A673 (cell line): Measurements from ENCODE around the gene SEMA3A. TPM values are rescaled to one million over a fixed set of nuclear protein-coding genes. Genes with fewer than 3 reads are reported as not detected.

Experiments used
- BruUV-seq: library from RNA; stranded (reverse); fragments of 400-500 nt; replicated peaks from 2 replicates; lab custom pipeline; 2021; lab: Mats Ljungman, UMichigan
- CTCF ChIA-PET: fragments of 300-600 bp; sonication (Branson Sonifier 250); formaldehyde crosslinking; loops from one replicate; lab custom pipeline; 2022; ENCODE audit warnings: antibody characterized with exemption; lab: Charles Lee
- POLR2A ChIA-PET: fragments of 300-600 bp; sonication (Branson Sonifier 250); formaldehyde crosslinking; loops from one replicate; lab custom pipeline; 2022; ENCODE audit warnings: antibody characterized with exemption; ENCODE audit not compliant: low non-redundant PET; lab: Charles Lee
- DNase-seq: peaks from one replicate; pipeline ENCODE4 v3.0.0-alpha.2; 2015; ENCODE audit warnings: low spot score
- H3K27ac ChIP-seq: fragments of 200-600 bp; sonication (generic); 2 replicates; pipeline ENCODE4 v1.5.1; 2016; ENCODE audit warnings: mixed run types, low read depth, mild to moderate bottlenecking, mixed read lengths, antibody characterized with exemption, low read length; ENCODE audit not compliant: poor library complexity, severe bottlenecking
- H3K27me3 ChIP-seq: fragments of 200-600 bp; sonication (generic); replicated peaks from 2 replicates; pipeline ENCODE4 v1.6.1; 2017; ENCODE audit warnings: mixed run types, low read depth, mild to moderate bottlenecking, mixed read lengths, antibody characterized with exemption, low read length; ENCODE audit not compliant: insufficient read depth, poor library complexity
- H3K36me3 ChIP-seq: fragments of 200-600 bp; sonication (generic); 2 replicates; pipeline ENCODE4 v1.6.1; 2016; ENCODE audit warnings: mixed run types, mild to moderate bottlenecking, mixed read lengths, antibody characterized with exemption, low read length; ENCODE audit not compliant: insufficient read depth, poor library complexity, severe bottlenecking
- H3K4me1 ChIP-seq: fragments of 200-600 bp; sonication (generic); 2 replicates; pipeline ENCODE4 v1.6.1; 2017; ENCODE audit warnings: mixed run types, mild to moderate bottlenecking, mixed read lengths, antibody characterized with exemption, low read length; ENCODE audit not compliant: insufficient read depth, poor library complexity, severe bottlenecking
- H3K4me3 ChIP-seq: fragments of 200-600 bp; sonication (generic); 2 replicates; pipeline ENCODE4 v1.5.1; 2016; ENCODE audit warnings: low read depth, mixed run types, mild to moderate bottlenecking, mixed read lengths, low read length; ENCODE audit not compliant: poor library complexity, severe bottlenecking
- H3K9me3 ChIP-seq: fragments of 200-600 bp; sonication (generic); 2 replicates; pipeline ENCODE4 v1.6.1; 2016; ENCODE audit warnings: mixed run types, low read depth, mild to moderate bottlenecking, mixed read lengths, antibody characterized with exemption, low read length; ENCODE audit not compliant: poor library complexity, severe bottlenecking
- CTCF ChIP-seq: fragments of 300-800, 200-600 bp; sonication (generic); conservative IDR thresholded peaks from 2 replicates; pipeline ENCODE4 v1.5.1; 2017; ENCODE audit warnings: low read depth, mild to moderate bottlenecking, antibody characterized with exemption, low read length, moderate library complexity, mixed read lengths
- EZH2 ChIP-seq: fragments of 200-600 bp; sonication (generic); IDR thresholded peaks from 2 replicates; pipeline ENCODE4 v1.6.1; 2017; ENCODE audit warnings: borderline replicate concordance, low read depth, mild to moderate bottlenecking, mixed read lengths, antibody characterized with exemption, low read length; ENCODE audit not compliant: poor library complexity, severe bottlenecking
- intact Hi-C: fragments of 100-400 bp; cut with micrococcal nuclease; formaldehyde crosslinking; loops from one replicate; pipeline ENCODE4 v1.10.0; 2022; ENCODE audit not compliant: unreplicated experiment
- total RNA-seq: library from RNA; stranded (reverse); gene quantifications from 2 replicates; pipeline ENCODE4 v1.2.3, GENCODE V29; 2021

SEMA3A gene
- total RNA-seq, 1 experiment from 2014 or later = 22.8 TPM

DNA sequence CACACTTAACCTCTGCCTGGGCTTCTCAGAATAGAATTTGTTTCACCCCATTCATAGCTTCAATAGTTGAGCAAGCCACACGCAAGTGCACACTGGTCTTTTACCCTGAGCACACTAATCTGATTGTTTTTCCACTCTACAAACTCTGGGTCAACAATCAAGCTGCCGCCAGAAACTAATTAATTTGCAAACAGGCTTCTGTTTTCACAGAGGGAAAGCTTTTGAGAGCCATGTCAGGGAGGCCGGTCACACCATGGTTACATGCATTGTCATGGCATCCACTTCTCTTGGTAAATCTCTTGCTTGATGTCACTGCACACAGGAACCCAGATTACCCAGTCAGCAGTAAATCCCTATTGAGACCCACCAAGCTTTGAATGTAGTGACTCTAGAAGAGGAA is 154.2 kb downstream of the SEMA3A start:
- Histone ChIP-seq H3K27ac (peak overlapping the region; percentile 84), H3K4me1 (peaks cover 68% of the 10 kb centered on the region), H3K4me3 (no peak overlapping the region), H3K27me3 (no peaks in the 10 kb centered on the region), H3K9me3 (no peaks in the 10 kb centered on the region), H3K36me3 (no peaks in the 10 kb centered on the region)
- BruUV-seq = no TSS peak
- DNase-seq = peak; percentile 77
- ChIA-PET CTCF (no interaction called here), POLR2A (interaction anchor here (0.6 kb wide), 2 partner anchors 15 to 74 kb away, joined by 5 to 12 read pairs; no protein-coding TSS in a partner anchor)
- intact Hi-C loops = loop anchor here (10.0 kb wide), 1 partner anchor 94 kb away; no protein-coding TSS in a partner anchor
- TF ChIP-seq CTCF (no peak), EZH2 (no peak)

- Histone ChIP-seq H3K9me3 (no peaks in the 10 kb centered on the region), H3K27ac (no peak overlapping the region), H3K36me3 (no peaks in the 10 kb centered on the region), H3K4me1 (peaks cover 66% of the 10 kb centered on the region), H3K27me3 (no peaks in the 10 kb centered on the region), H3K4me3 (no peak overlapping the region)
- intact Hi-C loops = no loop called here
- no peak for DNase-seq
- no TSS peak for BruUV-seq
- POLR2A ChIA-PET = no interaction called here
- CTCF ChIA-PET = no interaction called here
- TF ChIP-seq EZH2 (no peak), CTCF (no peak)
Observed at GRCh38 chr7:84039432-84039831, 155.2 kb downstream of the SEMA3A start.

DNA sequence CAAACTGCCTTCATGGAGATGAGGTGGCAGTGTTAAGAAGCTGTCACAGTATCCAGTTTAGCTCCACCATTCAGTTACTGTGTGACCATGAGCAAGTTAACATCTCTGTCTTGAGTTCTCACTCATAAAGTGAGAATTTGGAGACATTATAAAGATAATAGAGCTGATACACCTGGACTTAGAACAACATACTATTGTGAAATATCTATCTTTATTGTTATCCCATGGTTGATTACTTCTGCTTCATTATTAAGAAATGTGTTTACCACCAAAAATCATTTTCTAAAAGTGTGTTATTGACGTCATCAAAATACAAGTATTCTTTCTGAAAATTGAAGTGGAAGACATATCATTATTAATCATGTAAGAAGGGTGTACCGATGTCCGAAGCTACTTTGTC is 166.9 kb downstream of the SEMA3A start:
- POLR2A ChIA-PET = no interaction called here
- Histone ChIP-seq H3K4me3 (no peak overlapping the region), H3K27ac (no peak overlapping the region), H3K4me1 (peaks cover 32% of the 10 kb centered on the region), H3K36me3 (no peaks in the 10 kb centered on the region), H3K27me3 (no peaks in the 10 kb centered on the region), H3K9me3 (no peaks in the 10 kb centered on the region)
- DNase-seq = no peak
- CTCF ChIA-PET = no interaction called here
- TF ChIP-seq EZH2 = no peak
- TF ChIP-seq CTCF = no peak
- BruUV-seq = no TSS peak
- intact Hi-C loops = no loop called here
